SK-N-MC (cell line): ENCODE measurements around the gene NDUFS8.

Experiments used
- EZH2 ChIP-seq: fragments of 200-600 bp; sonication (generic); IDR thresholded peaks from one replicate; pipeline ENCODE4 v1.6.1; 2017; ENCODE audit warnings: antibody characterized with exemption
- POLR2AphosphoS5 ChIP-seq: IDR thresholded peaks from 2 replicates; pipeline ENCODE4 v1.6.1; 2012; ENCODE audit warnings: mild to moderate bottlenecking, low read depth, low read length, borderline replicate concordance

DNA sequence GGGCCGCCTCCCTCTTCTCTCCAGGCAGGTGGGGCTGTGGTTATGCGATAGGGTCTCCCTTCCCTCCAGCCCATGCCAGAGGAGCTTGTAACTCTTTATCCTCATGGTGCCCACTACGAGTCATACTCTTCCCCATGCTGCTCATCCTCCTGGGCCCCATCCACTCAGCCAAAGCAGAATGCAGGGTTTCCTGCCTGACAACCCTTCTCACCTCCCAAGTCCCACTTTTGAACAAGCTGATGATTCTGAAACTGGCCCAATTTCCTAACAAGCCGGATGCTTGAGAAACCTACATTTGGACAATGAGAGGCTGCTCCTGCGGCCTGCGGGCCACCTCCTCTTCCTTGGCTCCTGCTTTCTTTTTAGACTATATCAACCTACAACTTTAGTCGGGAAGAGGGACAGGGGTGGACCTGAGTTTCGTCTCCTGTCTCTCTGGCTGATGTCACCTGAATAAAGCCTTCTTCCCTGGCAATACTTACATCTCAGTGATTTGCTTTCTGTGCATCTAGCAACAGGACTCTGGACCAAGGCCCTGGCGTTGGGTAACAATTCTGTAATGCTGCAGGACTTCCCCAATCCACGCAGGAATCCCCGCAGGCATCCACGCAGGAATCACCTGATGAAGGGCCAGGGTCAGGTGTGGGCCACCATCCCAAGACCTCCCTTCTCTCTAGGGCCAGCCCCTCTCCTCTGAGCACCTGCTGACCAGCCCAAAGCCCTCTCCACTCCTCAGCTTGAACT, 1.5 kb upstream of the NDUFS8 start:
- TF ChIP-seq EZH2 (no peak), POLR2AphosphoS5 (no peak)
